Erythroblast (primary cell): ENCODE data around the gene SLCO2B1.

Experiments used
- GATA1 ChIP-seq: IDR thresholded peaks from 2 replicates; pipeline ENCODE4 v1.6.1; 2011; ENCODE audit warnings: low read depth, mild to moderate bottlenecking, control low read depth, low read length, moderate library complexity
- POLR2A ChIP-seq: IDR thresholded peaks from 2 replicates; pipeline ENCODE4 v1.6.1; 2011; ENCODE audit warnings: mild to moderate bottlenecking, low read length

DNA sequence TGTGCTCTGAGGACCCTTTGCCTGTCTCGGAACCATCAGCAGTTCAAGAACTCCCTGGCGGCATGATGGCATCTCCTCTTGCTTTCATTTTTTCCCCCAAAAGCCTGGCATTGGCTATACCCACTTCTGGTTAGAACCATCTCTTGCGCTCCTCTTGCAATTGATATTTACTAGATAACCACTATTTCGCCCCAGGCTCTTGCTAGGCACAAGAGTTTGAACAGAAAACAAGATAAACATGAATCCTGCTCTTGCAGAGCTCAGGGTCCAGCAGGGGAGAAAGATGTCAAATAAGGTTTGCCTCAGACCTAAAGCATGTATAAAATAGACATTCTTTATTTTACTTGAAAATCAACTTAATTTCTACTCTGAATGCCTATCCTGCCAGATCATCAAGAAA, 33.1 kb downstream of the SLCO2B1 start:
- TF ChIP-seq POLR2A (no peak), GATA1 (no peak)
